ENCODE measurements around the gene P2RX1. TPM values are rescaled to one million over a fixed set of nuclear protein-coding genes. Genes with fewer than 3 reads are reported as not detected.

P2RX1 gene
- total and polyA plus RNA-seq, 2 experiments from 2014 or later, result 0.31 to 2.2 TPM

DNA sequence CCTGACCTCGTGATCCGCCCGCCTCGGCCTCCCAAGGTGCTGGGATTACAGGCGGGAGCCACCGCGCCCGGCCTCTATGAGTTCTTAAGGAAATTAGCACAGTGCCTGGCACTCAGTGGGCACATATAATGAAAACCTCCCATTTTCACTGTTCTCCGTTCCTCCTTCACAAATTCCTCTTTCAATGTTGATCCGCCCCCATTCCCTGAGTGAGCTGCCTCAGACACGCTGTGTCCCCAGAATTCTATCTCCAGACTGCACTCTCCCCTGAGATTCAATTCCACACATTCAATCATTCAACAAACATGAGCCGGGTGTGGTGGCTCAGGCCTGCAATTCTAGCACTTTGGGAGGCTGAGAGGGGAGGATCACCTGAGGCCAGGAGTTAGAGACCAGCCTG, 7.0 kb downstream of the P2RX1 start:
- H3K9me2 ChIP-seq (ENCODE audit: insufficient read depth), result no peaks in the 10 kb centered on the region
- H3K27ac ChIP-seq (ENCODE audit: low read depth), result no peak overlapping the region
- H3F3A ChIP-seq (replicated peaks; ENCODE audit: low read depth), result no peaks in the 10 kb centered on the region
- H3K36me3 ChIP-seq (ENCODE audit: insufficient read depth), result no peaks in the 10 kb centered on the region
- H3K4me3 Mint-ChIP-seq, result no peak overlapping the region
- H3K27me3 ChIP-seq (ENCODE audit: insufficient read depth), result no peaks in the 10 kb centered on the region
- no peaks in the 10 kb centered on the region for H4K20me1 ChIP-seq (replicated peaks; ENCODE audit: insufficient read depth)
- H3K27me3 Mint-ChIP-seq (ENCODE audit: insufficient read depth, low read depth, poor library complexity), result peaks cover 9% of the 10 kb centered on the region
- DNase-seq (ENCODE audit: low spot score) (no peak), ATAC-seq (no peak)
- no peak overlapping the region for H3K4me3 ChIP-seq
- H3K4me2 ChIP-seq, result no peak overlapping the region
- H3K4me1 ChIP-seq (ENCODE audit: insufficient read depth), result peaks cover 5% of the 10 kb centered on the region; the same call in 1 of the 2 replicates
- peaks cover 12% of the 10 kb centered on the region; the same call in 2 of the 3 replicates for H3K4me1 Mint-ChIP-seq
- no peaks in the 10 kb centered on the region for H3K79me2 ChIP-seq (replicated peaks; ENCODE audit: insufficient read depth)
- no peaks in the 10 kb centered on the region for H3K9me3 Mint-ChIP-seq
- no peak overlapping the region for H3K27ac Mint-ChIP-seq
- TF ChIP-seq NANOG (IDR thresholded peaks at IDR 0.05; ENCODE audit: borderline replicate concordance), result no peak
- TF ChIP-seq, protein P1, sequence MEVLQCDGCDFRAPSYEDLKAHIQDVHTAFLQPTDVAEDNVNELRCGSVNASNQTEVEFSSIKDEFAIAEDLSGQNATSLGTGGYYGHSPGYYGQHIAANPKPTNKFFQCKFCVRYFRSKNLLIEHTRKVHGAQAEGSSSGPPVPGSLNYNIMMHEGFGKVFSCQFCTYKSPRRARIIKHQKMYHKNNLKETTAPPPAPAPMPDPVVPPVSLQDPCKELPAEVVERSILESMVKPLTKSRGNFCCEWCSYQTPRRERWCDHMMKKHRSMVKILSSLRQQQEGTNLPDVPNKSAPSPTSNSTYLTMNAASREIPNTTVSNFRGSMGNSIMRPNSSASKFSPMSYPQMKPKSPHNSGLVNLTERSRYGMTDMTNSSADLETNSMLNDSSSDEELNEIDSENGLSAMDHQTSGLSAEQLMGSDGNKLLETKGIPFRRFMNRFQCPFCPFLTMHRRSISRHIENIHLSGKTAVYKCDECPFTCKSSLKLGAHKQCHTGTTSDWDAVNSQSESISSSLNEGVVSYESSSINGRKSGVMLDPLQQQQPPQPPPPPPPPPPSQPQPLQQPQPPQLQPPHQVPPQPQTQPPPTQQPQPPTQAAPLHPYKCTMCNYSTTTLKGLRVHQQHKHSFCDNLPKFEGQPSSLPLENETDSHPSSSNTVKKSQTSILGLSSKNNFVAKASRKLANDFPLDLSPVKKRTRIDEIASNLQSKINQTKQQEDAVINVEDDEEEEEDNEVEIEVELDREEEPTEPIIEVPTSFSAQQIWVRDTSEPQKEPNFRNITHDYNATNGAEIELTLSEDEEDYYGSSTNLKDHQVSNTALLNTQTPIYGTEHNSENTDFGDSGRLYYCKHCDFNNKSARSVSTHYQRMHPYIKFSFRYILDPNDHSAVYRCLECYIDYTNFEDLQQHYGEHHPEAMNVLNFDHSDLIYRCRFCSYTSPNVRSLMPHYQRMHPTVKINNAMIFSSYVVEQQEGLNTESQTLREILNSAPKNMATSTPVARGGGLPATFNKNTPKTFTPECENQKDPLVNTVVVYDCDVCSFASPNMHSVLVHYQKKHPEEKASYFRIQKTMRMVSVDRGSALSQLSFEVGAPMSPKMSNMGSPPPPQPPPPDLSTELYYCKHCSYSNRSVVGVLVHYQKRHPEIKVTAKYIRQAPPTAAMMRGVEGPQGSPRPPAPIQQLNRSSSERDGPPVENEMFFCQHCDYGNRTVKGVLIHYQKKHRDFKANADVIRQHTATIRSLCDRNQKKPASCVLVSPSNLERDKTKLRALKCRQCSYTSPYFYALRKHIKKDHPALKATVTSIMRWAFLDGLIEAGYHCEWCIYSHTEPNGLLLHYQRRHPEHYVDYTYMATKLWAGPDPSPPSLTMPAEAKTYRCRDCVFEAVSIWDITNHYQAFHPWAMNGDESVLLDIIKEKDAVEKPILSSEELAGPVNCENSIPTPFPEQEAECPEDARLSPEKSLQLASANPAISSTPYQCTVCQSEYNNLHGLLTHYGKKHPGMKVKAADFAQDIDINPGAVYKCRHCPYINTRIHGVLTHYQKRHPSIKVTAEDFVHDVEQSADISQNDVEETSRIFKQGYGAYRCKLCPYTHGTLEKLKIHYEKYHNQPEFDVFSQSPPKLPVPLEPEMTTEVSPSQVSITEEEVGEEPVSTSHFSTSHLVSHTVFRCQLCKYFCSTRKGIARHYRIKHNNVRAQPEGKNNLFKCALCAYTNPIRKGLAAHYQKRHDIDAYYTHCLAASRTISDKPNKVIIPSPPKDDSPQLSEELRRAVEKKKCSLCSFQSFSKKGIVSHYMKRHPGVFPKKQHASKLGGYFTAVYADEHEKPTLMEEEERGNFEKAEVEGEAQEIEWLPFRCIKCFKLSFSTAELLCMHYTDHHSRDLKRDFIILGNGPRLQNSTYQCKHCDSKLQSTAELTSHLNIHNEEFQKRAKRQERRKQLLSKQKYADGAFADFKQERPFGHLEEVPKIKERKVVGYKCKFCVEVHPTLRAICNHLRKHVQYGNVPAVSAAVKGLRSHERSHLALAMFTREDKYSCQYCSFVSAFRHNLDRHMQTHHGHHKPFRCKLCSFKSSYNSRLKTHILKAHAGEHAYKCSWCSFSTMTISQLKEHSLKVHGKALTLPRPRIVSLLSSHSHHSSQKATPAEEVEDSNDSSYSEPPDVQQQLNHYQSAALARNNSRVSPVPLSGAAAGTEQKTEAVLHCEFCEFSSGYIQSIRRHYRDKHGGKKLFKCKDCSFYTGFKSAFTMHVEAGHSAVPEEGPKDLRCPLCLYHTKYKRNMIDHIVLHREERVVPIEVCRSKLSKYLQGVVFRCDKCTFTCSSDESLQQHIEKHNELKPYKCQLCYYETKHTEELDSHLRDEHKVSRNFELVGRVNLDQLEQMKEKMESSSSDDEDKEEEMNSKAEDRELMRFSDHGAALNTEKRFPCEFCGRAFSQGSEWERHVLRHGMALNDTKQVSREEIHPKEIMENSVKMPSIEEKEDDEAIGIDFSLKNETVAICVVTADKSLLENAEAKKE (CRISPR knock-in tag; IDR thresholded peaks at IDR 0.05), result no peak
- no peak for TF ChIP-seq JUNB (IDR thresholded peaks at IDR 0.05; ENCODE audit: unreplicated experiment)
- no peak for TF ChIP-seq ZNF331 (CRISPR knock-in tag; IDR thresholded peaks at IDR 0.05; ENCODE audit: low read depth)
- TF ChIP-seq, protein P2, sequence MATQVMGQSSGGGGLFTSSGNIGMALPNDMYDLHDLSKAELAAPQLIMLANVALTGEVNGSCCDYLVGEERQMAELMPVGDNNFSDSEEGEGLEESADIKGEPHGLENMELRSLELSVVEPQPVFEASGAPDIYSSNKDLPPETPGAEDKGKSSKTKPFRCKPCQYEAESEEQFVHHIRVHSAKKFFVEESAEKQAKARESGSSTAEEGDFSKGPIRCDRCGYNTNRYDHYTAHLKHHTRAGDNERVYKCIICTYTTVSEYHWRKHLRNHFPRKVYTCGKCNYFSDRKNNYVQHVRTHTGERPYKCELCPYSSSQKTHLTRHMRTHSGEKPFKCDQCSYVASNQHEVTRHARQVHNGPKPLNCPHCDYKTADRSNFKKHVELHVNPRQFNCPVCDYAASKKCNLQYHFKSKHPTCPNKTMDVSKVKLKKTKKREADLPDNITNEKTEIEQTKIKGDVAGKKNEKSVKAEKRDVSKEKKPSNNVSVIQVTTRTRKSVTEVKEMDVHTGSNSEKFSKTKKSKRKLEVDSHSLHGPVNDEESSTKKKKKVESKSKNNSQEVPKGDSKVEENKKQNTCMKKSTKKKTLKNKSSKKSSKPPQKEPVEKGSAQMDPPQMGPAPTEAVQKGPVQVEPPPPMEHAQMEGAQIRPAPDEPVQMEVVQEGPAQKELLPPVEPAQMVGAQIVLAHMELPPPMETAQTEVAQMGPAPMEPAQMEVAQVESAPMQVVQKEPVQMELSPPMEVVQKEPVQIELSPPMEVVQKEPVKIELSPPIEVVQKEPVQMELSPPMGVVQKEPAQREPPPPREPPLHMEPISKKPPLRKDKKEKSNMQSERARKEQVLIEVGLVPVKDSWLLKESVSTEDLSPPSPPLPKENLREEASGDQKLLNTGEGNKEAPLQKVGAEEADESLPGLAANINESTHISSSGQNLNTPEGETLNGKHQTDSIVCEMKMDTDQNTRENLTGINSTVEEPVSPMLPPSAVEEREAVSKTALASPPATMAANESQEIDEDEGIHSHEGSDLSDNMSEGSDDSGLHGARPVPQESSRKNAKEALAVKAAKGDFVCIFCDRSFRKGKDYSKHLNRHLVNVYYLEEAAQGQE (IDR thresholded peaks at IDR 0.05; ENCODE audit: unreplicated experiment), result no peak
- TF ChIP-seq CREB1 (CRISPR knock-in tag; IDR thresholded peaks at IDR 0.05; ENCODE audit: low read depth), result no peak
- no peak for TF ChIP-seq POLR2AphosphoS5 (IDR thresholded peaks at IDR 0.05; ENCODE audit: low read depth)
- no peak for TF ChIP-seq STAT1 (IDR thresholded peaks at IDR 0.05; ENCODE audit: unreplicated experiment)
- TF ChIP-seq ZNF114 (CRISPR knock-in tag; IDR thresholded peaks at IDR 0.05), result no peak
- TF ChIP-seq, protein P3, sequence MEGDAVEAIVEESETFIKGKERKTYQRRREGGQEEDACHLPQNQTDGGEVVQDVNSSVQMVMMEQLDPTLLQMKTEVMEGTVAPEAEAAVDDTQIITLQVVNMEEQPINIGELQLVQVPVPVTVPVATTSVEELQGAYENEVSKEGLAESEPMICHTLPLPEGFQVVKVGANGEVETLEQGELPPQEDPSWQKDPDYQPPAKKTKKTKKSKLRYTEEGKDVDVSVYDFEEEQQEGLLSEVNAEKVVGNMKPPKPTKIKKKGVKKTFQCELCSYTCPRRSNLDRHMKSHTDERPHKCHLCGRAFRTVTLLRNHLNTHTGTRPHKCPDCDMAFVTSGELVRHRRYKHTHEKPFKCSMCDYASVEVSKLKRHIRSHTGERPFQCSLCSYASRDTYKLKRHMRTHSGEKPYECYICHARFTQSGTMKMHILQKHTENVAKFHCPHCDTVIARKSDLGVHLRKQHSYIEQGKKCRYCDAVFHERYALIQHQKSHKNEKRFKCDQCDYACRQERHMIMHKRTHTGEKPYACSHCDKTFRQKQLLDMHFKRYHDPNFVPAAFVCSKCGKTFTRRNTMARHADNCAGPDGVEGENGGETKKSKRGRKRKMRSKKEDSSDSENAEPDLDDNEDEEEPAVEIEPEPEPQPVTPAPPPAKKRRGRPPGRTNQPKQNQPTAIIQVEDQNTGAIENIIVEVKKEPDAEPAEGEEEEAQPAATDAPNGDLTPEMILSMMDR (conservative IDR thresholded peaks at IDR 0.05; ENCODE audit: low read depth in 2 of 2), result no peak
- no peak for TF ChIP-seq EZH2phosphoT487 (IDR thresholded peaks at IDR 0.05; ENCODE audit: unreplicated experiment)
- no peak for TF ChIP-seq EZH2 (IDR thresholded peaks at IDR 0.05; ENCODE audit: low read depth, unreplicated experiment)
- TF ChIP-seq, protein P4, sequence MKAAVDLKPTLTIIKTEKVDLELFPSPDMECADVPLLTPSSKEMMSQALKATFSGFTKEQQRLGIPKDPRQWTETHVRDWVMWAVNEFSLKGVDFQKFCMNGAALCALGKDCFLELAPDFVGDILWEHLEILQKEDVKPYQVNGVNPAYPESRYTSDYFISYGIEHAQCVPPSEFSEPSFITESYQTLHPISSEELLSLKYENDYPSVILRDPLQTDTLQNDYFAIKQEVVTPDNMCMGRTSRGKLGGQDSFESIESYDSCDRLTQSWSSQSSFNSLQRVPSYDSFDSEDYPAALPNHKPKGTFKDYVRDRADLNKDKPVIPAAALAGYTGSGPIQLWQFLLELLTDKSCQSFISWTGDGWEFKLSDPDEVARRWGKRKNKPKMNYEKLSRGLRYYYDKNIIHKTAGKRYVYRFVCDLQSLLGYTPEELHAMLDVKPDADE (IDR thresholded peaks at IDR 0.05), result no peak
- H2AFZ ChIP-seq, result no peak overlapping the region
- no peaks in the 10 kb centered on the region for H3K36me3 Mint-ChIP-seq (ENCODE audit: low read depth)
